ENCODE results near the gene KDM6B.

KDM6B gene

DNA sequence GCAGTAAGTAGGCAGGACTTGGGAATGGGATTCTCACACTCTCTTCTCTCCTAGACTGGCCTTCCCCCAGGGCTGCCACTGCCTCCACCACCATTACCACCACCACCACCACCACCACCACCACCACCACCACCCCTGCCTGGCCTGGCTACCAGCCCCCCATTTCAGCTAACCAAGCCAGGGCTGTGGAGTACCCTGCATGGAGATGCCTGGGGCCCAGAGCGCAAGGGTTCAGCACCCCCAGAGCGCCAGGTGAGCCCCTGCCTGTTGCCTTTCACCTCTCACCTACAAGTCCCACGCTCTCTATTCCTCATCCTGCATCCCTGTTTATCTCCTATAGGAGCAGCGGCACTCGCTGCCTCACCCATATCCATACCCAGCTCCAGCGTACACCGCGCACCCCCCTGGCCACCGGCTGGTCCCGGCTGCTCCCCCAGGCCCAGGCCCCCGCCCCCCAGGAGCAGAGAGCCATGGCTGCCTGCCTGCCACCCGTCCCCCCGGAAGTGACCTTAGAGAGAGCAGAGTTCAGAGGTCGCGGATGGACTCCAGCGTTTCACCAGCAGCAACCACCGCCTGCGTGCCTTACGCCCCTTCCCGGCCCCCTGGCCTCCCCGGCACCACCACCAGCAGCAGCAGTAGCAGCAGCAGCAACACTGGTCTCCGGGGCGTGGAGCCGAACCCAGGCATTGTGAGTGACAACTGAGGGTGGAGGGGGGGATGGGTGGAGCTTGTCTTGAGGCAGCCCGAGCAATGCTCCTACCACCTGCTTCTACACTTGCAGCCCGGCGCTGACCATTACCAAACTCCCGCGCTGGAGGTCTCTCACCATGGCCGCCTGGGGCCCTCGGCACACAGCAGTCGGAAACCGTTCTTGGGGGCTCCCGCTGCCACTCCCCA is 13.0 kb downstream of the KDM6B start:
- no peak for DNase-seq (ENCODE audit: low spot score)
- TF ChIP-seq, protein P1, sequence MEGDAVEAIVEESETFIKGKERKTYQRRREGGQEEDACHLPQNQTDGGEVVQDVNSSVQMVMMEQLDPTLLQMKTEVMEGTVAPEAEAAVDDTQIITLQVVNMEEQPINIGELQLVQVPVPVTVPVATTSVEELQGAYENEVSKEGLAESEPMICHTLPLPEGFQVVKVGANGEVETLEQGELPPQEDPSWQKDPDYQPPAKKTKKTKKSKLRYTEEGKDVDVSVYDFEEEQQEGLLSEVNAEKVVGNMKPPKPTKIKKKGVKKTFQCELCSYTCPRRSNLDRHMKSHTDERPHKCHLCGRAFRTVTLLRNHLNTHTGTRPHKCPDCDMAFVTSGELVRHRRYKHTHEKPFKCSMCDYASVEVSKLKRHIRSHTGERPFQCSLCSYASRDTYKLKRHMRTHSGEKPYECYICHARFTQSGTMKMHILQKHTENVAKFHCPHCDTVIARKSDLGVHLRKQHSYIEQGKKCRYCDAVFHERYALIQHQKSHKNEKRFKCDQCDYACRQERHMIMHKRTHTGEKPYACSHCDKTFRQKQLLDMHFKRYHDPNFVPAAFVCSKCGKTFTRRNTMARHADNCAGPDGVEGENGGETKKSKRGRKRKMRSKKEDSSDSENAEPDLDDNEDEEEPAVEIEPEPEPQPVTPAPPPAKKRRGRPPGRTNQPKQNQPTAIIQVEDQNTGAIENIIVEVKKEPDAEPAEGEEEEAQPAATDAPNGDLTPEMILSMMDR (IDR thresholded peaks at IDR 0.05; ENCODE audit: extremely low read depth, insufficient read depth, missing control alignments), result no peak
- in situ Hi-C loops (cut with MboI; ENCODE audit: low pct_unique_long_range_greater_than_20kb, low sequenced_read_pairs, unreplicated experiment), result no loop called here

DNA sequence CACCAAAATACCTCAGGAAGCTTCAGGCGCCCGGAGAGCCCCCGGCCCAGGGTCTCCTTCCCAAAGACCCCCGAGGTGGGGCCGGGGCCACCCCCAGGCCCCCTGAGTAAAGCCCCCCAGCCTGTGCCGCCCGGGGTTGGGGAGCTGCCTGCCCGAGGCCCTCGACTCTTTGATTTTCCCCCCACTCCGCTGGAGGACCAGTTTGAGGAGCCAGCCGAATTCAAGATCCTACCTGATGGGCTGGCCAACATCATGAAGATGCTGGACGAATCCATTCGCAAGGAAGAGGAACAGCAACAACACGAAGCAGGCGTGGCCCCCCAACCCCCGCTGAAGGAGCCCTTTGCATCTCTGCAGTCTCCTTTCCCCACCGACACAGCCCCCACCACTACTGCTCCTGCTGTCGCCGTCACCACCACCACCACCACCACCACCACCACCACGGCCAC is 14.1 kb downstream of the KDM6B start:
- in situ Hi-C loops (cut with MboI; ENCODE audit: low pct_unique_long_range_greater_than_20kb, low sequenced_read_pairs, unreplicated experiment), result no loop called here
- DNase-seq (ENCODE audit: low spot score), result no peak
- TF ChIP-seq, protein P1 (IDR thresholded peaks at IDR 0.05; ENCODE audit: extremely low read depth, insufficient read depth, missing control alignments), result no peak

DNA sequence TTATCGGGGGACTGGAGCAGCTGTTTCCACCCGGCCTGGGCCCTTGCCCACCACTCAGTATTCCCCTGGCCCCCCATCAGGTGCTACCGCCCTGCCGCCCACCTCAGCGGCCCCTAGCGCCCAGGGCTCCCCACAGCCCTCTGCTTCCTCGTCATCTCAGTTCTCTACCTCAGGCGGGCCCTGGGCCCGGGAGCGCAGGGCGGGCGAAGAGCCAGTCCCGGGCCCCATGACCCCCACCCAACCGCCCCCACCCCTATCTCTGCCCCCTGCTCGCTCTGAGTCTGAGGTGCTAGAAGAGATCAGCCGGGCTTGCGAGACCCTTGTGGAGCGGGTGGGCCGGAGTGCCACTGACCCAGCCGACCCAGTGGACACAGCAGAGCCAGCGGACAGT is 14.7 kb downstream of the KDM6B start:
- TF ChIP-seq, protein P1 (IDR thresholded peaks at IDR 0.05; ENCODE audit: extremely low read depth, insufficient read depth, missing control alignments), result no peak
- in situ Hi-C loops (cut with MboI; ENCODE audit: low pct_unique_long_range_greater_than_20kb, low sequenced_read_pairs, unreplicated experiment), result no loop called here
- DNase-seq (ENCODE audit: low spot score), result no peak

DNA sequence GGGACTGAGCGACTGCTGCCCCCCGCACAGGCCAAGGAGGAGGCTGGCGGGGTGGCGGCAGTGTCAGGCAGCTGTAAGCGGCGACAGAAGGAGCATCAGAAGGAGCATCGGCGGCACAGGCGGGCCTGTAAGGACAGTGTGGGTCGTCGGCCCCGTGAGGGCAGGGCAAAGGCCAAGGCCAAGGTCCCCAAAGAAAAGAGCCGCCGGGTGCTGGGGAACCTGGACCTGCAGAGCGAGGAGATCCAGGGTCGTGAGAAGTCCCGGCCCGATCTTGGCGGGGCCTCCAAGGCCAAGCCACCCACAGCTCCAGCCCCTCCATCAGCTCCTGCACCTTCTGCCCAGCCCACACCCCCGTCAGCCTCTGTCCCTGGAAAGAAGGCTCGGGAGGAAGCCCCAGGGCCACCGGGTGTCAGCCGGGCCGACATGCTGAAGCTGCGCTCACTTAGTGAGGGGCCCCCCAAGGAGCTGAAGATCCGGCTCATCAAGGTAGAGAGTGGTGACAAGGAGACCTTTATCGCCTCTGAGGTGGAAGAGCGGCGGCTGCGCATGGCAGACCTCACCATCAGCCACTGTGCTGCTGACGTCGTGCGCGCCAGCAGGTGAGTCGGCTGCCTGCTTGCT is 15.2 kb downstream of the KDM6B start:
- in situ Hi-C loops (cut with MboI; ENCODE audit: low pct_unique_long_range_greater_than_20kb, low sequenced_read_pairs, unreplicated experiment), result no loop called here
- TF ChIP-seq, protein P1 (IDR thresholded peaks at IDR 0.05; ENCODE audit: extremely low read depth, insufficient read depth, missing control alignments), result no peak
- no peak for DNase-seq (ENCODE audit: low spot score)

DNA sequence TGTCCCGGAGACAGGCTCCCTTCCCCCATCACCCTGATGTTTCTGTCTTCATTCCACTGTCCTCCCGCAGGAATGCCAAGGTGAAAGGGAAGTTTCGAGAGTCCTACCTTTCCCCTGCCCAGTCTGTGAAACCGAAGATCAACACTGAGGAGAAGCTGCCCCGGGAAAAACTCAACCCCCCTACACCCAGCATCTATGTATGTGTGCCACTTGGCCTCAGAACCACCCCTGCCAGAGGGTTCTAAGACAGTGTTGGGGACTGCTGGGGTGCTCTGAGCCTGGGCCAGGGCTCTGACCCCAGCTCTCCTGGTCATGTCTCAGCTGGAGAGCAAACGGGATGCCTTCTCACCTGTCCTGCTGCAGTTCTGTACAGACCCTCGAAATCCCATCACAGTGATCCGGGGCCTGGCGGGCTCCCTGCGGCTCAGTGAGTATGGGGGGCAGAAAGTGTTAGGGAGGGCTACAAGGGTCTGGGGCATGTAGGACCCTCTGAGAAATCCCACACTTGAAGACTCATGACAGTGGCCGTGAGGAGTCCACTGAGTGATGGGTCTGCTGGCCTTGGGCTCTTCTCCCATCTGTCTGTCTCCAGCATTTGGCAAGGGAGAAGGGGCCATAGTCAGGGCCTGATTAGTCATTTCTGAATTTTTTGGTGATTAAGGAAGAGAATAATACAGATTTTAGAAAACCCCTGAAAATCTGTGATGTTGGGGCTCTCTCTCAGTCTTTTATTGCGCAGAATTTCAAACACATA is 15.9 kb downstream of the KDM6B start:
- no peak for DNase-seq (ENCODE audit: low spot score)
- TF ChIP-seq, protein P1 (IDR thresholded peaks at IDR 0.05; ENCODE audit: extremely low read depth, insufficient read depth, missing control alignments), result no peak
- in situ Hi-C loops (cut with MboI; ENCODE audit: low pct_unique_long_range_greater_than_20kb, low sequenced_read_pairs, unreplicated experiment), result no loop called here

DNA sequence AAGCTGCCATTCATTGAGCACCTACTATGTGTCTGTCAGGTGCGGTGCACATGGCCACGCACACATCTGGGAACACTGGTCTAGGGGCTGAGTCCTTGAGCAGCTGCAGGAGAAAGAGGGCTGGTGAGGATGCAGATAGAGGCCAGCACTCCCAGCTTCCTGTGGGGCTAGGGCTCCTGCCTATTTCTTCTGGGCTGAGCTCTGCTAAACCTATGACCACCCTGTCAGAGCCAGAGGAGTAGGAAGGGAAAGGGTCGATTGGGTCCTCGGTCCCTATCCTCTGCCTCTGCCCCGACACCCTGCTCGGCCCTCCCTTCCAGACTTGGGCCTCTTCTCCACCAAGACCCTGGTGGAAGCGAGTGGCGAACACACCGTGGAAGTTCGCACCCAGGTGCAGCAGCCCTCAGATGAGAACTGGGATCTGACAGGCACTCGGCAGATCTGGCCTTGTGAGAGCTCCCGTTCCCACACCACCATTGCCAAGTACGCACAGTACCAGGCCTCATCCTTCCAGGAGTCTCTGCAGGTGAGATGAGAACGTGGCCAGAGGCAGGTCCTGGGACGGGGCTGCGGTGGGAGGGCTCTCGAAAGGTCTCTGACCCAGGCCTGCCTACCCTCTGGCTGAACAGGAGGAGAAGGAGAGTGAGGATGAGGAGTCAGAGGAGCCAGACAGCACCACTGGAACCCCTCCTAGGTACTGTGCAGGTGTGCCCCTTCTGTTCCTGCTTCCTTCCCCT is 16.9 kb downstream of the KDM6B start:
- TF ChIP-seq, protein P1 (IDR thresholded peaks at IDR 0.05; ENCODE audit: extremely low read depth, insufficient read depth, missing control alignments), result no peak
- in situ Hi-C loops (cut with MboI; ENCODE audit: low pct_unique_long_range_greater_than_20kb, low sequenced_read_pairs, unreplicated experiment), result no loop called here
- no peak for DNase-seq (ENCODE audit: low spot score)
